GM19438 (cell line): Measurements from ENCODE around the gene PRR36.

Source experiments
- ATAC-seq: cut with Tn5 transposase; IDR thresholded peaks from one replicate; pipeline ENCODE4 v1.9.1; 2021; ENCODE audit warnings: low read depth; ENCODE audit not compliant: unreplicated experiment

Gene PRR36

GRCh38 chr19:7914099-7914498, 39.9 kb upstream of the PRR36 start:
- no peak for ATAC-seq

- no peak for ATAC-seq
These were observed 39.5 kb upstream of the PRR36 start for GRCh38 chr19:7913652-7914051.

- ATAC-seq: no peak
These were observed 38.7 kb upstream of the PRR36 start for GRCh38 chr19:7912697-7913564.

- no peak for ATAC-seq
These were observed 38.0 kb upstream of the PRR36 start for GRCh38 chr19:7912144-7912696.

GRCh38 chr19:7911508-7912143, 37.4 kb upstream of the PRR36 start:
- no peak for ATAC-seq

GRCh38 chr19:7910321-7911161, 36.4 kb upstream of the PRR36 start:
- ATAC-seq: no peak

- ATAC-seq: no peak
These were observed 35.4 kb upstream of the PRR36 start for GRCh38 chr19:7909471-7910067.

GRCh38 chr19:7908742-7909461, 34.7 kb upstream of the PRR36 start:
- no peak for ATAC-seq

- ATAC-seq: no peak
These were observed 34.0 kb upstream of the PRR36 start for GRCh38 chr19:7908078-7908699.

- ATAC-seq: no peak
These were observed 33.4 kb upstream of the PRR36 start for GRCh38 chr19:7907544-7907943.

GRCh38 chr19:7907122-7907521, 32.9 kb upstream of the PRR36 start:
- no peak for ATAC-seq

- ATAC-seq: no peak
These were observed 31.7 kb upstream of the PRR36 start for GRCh38 chr19:7905859-7906258.

GRCh38 chr19:7905268-7905667, 31.1 kb upstream of the PRR36 start:
- ATAC-seq: no peak

- peak; percentile 27 for ATAC-seq
These were observed 30.2 kb upstream of the PRR36 start for GRCh38 chr19:7904074-7905020.

- ATAC-seq: peak; percentile 79
These were observed 29.3 kb upstream of the PRR36 start, which contains the start of gene MAP2K7 for GRCh38 chr19:7903244-7904073. MAP2K7 (plus strand) TSS chr19:7903877; CDS start chr19:7903945, 68 bp downstream.

- no peak for ATAC-seq
These were observed 28.6 kb upstream of the PRR36 start for GRCh38 chr19:7902796-7903243.

GRCh38 chr19:7901337-7901736, 27.1 kb upstream of the PRR36 start:
- ATAC-seq: no peak
